IMR-90 (cell line): ENCODE results near the gene CD300LF. TPM values are rescaled to one million over a fixed set of nuclear protein-coding genes. Genes with fewer than 3 reads are reported as not detected.

ENCODE experiments used
- ATAC-seq: fragments of 200-7000 bp; cut with Tn5 transposase; 2 replicates; pipeline ENCODE4 v1.9.1; 2020; ENCODE audit warnings: low read depth, mild to moderate bottlenecking, moderate library complexity
- BruUV-seq: library from RNA; stranded (reverse); fragments of 400-500 nt; replicated peaks from 2 replicates; lab custom pipeline; 2021; lab: Mats Ljungman, UMichigan
- CTCF ChIA-PET: fragments of 300-600 bp; formaldehyde crosslinking; extraction: SDS; loops from one replicate; lab custom pipeline; 2021; ENCODE audit warnings: antibody characterized with exemption; lab: Yijun Ruan, JAX
- POLR2A ChIA-PET: fragments of 300-600 bp; sonication (Branson Sonifier 250); formaldehyde crosslinking; loops from one replicate; lab custom pipeline; 2022; ENCODE audit warnings: antibody characterized with exemption; ENCODE audit not compliant: unreplicated experiment; lab: Charles Lee
- DNase-seq: peaks from one replicate; pipeline ENCODE4 v3.0.0; 2013
- H2AFZ ChIP-seq: replicated peaks from 2 replicates; pipeline ENCODE3; 2013; ENCODE audit warnings: low read length, mild to moderate bottlenecking; ENCODE audit not compliant: poor library complexity
- H2AK5ac ChIP-seq: 2 replicates; pipeline ENCODE4 v1.6.1; 2013; ENCODE audit warnings: low read depth, low read length, inconsistent platforms
- H2AK9ac ChIP-seq: replicated peaks from 2 replicates; pipeline ENCODE3; 2013; ENCODE audit warnings: mild to moderate bottlenecking, low read depth, low read length, moderate library complexity; ENCODE audit not compliant: poor library complexity
- H2BK120ac ChIP-seq: 2 replicates; pipeline ENCODE4 v1.6.1; 2013; ENCODE audit warnings: low read depth, low read length, inconsistent platforms
- H2BK15ac ChIP-seq: 3 replicates; pipeline ENCODE4 v1.6.1; 2013; ENCODE audit warnings: low read depth, low read length, inconsistent platforms
- H2BK20ac ChIP-seq: 2 replicates; pipeline ENCODE4 v1.6.1; 2013; ENCODE audit warnings: low read depth, mild to moderate bottlenecking, inconsistent platforms, low read length, moderate library complexity
- H2BK5ac ChIP-seq: 2 replicates; pipeline ENCODE4 v1.6.1; 2013; ENCODE audit warnings: mild to moderate bottlenecking, low read depth, low read length, inconsistent platforms; ENCODE audit not compliant: poor library complexity, severe bottlenecking
- H3K14ac ChIP-seq: replicated peaks from 2 replicates; pipeline ENCODE4 v1.6.1; 2013; ENCODE audit warnings: low read depth, low read length, inconsistent platforms
- H3K18ac ChIP-seq: 2 replicates; pipeline ENCODE4 v1.6.1; 2013; ENCODE audit warnings: low read depth, low read length, control low read depth
- H3K23ac ChIP-seq: 2 replicates; pipeline ENCODE4 v1.6.1; 2013; ENCODE audit warnings: low read depth, low read length, inconsistent platforms
- H3K27ac ChIP-seq: 2 replicates; pipeline ENCODE4 v1.5.1; 2013; ENCODE audit warnings: mild to moderate bottlenecking, control low read depth, low read length; ENCODE audit not compliant: insufficient read depth
- H3K27me3 ChIP-seq: 2 replicates; pipeline ENCODE4 v1.6.1; 2013; ENCODE audit warnings: low read length; ENCODE audit not compliant: control insufficient read depth, insufficient read depth
- H3K36me3 ChIP-seq: 2 replicates; pipeline ENCODE4 v1.6.1; 2013; ENCODE audit warnings: low read length, mixed read lengths; ENCODE audit not compliant: control insufficient read depth, insufficient read depth
- H3K4ac ChIP-seq: 2 replicates; pipeline ENCODE4 v1.6.1; 2013; ENCODE audit warnings: low read depth, low read length, inconsistent platforms
- H3K4me1 ChIP-seq: 2 replicates; pipeline ENCODE4 v1.6.1; 2013; ENCODE audit warnings: low read length, mixed read lengths; ENCODE audit not compliant: control insufficient read depth, insufficient read depth
- H3K4me2 ChIP-seq: 2 replicates; pipeline ENCODE4 v1.6.1; 2013; ENCODE audit warnings: low read depth, mild to moderate bottlenecking, control low read depth, low read length, moderate library complexity
- H3K4me3 ChIP-seq: 2 replicates; pipeline ENCODE4 v1.5.1; 2013; ENCODE audit warnings: low read depth, mild to moderate bottlenecking, control low read depth, low read length, moderate library complexity; ENCODE audit not compliant: insufficient read depth
- H3K56ac ChIP-seq: 2 replicates; pipeline ENCODE4 v1.6.1; 2013; ENCODE audit warnings: low read length, inconsistent platforms; ENCODE audit not compliant: insufficient read depth; ENCODE audit errors: extremely low read depth
- H3K79me1 ChIP-seq, 2 experiments: 2 replicates each; pipeline ENCODE4 v1.6.1; 2013; ENCODE audit warnings: low read length in 2 of 2, inconsistent platforms in 1 of 2, low read depth in 1 of 2
- H3K9ac ChIP-seq: 2 replicates; pipeline ENCODE4 v1.6.1; 2013; ENCODE audit warnings: low read depth, low read length, control low read depth
- H3K9me1 ChIP-seq: 2 replicates; pipeline ENCODE4 v1.6.1; 2013; ENCODE audit warnings: low read length, inconsistent platforms; ENCODE audit not compliant: insufficient read depth
- H3K9me3 ChIP-seq: 2 replicates; pipeline ENCODE4 v1.6.1; 2013; ENCODE audit warnings: low read length; ENCODE audit not compliant: control insufficient read depth, insufficient read depth
- H4K20me1 ChIP-seq: 2 replicates; pipeline ENCODE4 v1.6.1; 2013; ENCODE audit warnings: low read length, inconsistent platforms; ENCODE audit not compliant: insufficient read depth
- H4K5ac ChIP-seq: 2 replicates; pipeline ENCODE4 v1.6.1; 2013; ENCODE audit warnings: mild to moderate bottlenecking, low read depth, low read length, control low read depth
- H4K8ac ChIP-seq, 2 experiments: 2 replicates each; pipeline ENCODE4 v1.6.1; 2013; ENCODE audit warnings: low read depth in 2 of 2, low read length in 2 of 2, control low read depth in 1 of 2, inconsistent platforms in 1 of 2
- H4K91ac ChIP-seq: 2 replicates; pipeline ENCODE4 v1.6.1; 2013; ENCODE audit warnings: low read depth, low read length, inconsistent platforms; ENCODE audit not compliant: insufficient read depth
- CEBPB ChIP-seq: IDR thresholded peaks from 2 replicates; pipeline ENCODE4 v1.6.1; 2012; ENCODE audit warnings: low read depth, low read length, improper control_type of control experiment
- CHD1 ChIP-seq: IDR thresholded peaks from 2 replicates; pipeline ENCODE4 v1.6.1; 2012; ENCODE audit warnings: low read depth, low read length, improper control_type of control experiment
- CTCF ChIP-seq: conservative IDR thresholded peaks from 2 replicates; pipeline ENCODE4 v1.5.1; 2012; ENCODE audit warnings: mild to moderate bottlenecking, low read depth, low read length, improper control_type of control experiment
- ELK1 ChIP-seq: fragments of 150-350 bp; IDR thresholded peaks from 2 replicates; pipeline ENCODE4 v1.6.1; 2016; ENCODE audit warnings: low read depth, mild to moderate bottlenecking, low read length, moderate library complexity, borderline replicate concordance
- MAFK ChIP-seq: IDR thresholded peaks from 2 replicates; pipeline ENCODE4 v1.6.1; 2012; ENCODE audit warnings: low read depth, low read length, improper control_type of control experiment
- MAZ ChIP-seq: IDR thresholded peaks from 2 replicates; pipeline ENCODE4 v1.6.1; 2012; ENCODE audit warnings: low read depth, mild to moderate bottlenecking, low read length, improper control_type of control experiment, moderate library complexity, borderline replicate concordance
- MXI1 ChIP-seq: IDR thresholded peaks from 2 replicates; pipeline ENCODE4 v1.6.1; 2012; ENCODE audit warnings: low read depth, mild to moderate bottlenecking, low read length, moderate library complexity, borderline replicate concordance
- NFE2L2 ChIP-seq: fragments of 150-350 bp; IDR thresholded peaks from 2 replicates; pipeline ENCODE4 v1.6.1; 2016; ENCODE audit warnings: low read depth, mild to moderate bottlenecking, low read length
- POLR2A ChIP-seq: IDR thresholded peaks from 2 replicates; pipeline ENCODE4 v1.6.1; 2012; ENCODE audit warnings: mild to moderate bottlenecking, low read depth, low read length
- RAD21 ChIP-seq: IDR thresholded peaks from 2 replicates; pipeline ENCODE4 v1.6.1; 2012; ENCODE audit warnings: low read length, improper control_type of control experiment
- RCOR1 ChIP-seq: IDR thresholded peaks from 2 replicates; pipeline ENCODE4 v1.6.1; 2012; ENCODE audit warnings: mild to moderate bottlenecking, low read length, improper control_type of control experiment; ENCODE audit not compliant: insufficient replicate concordance
- RFX5 ChIP-seq: IDR thresholded peaks from 2 replicates; pipeline ENCODE4 v1.8.0; 2012; ENCODE audit warnings: low read depth, mild to moderate bottlenecking, low read length, moderate library complexity
- WGBS, 2 experiments: methylation state at CpG; one replicate each; pipeline versions ENCODE4 v1.1.5 to v1.1.7; 2013; ENCODE audit warnings: missing lambda C conversion rate in 2 of 2; ENCODE audit not compliant: insufficient read length in 1 of 2; ENCODE audit errors: extremely low coverage in 2 of 2; 5-methylcytosine and 5-hydroxymethylcytosine counted together
- dilution Hi-C: fragments of 300-500 bp; cut with HindIII; formaldehyde crosslinking; loops from one replicate; pipeline ENCODE4 v1.14.3; 2018; ENCODE audit warnings: low sequenced_read_pairs; ENCODE audit not compliant: unreplicated experiment
- in situ Hi-C: fragments of 300-500 bp; cut with MboI; formaldehyde crosslinking; loops from 3 replicates; pipeline ENCODE4 v1.14.3; 2019; ENCODE audit warnings: low sequenced_read_pairs, inconsistent platforms, mixed read lengths
- intact Hi-C: fragments of 100-400 bp; cut with micrococcal nuclease; formaldehyde crosslinking; loops from 2 replicates; pipeline ENCODE4 v1.10.0; 2022
- polyA plus RNA-seq, 3 experiments: library from polyadenylated mRNA; depleted of rRNA; stranded (reverse); fragments of >200 nt; gene quantifications; 2 replicates each; pipeline ENCODE4 v1.2.3, GENCODE V29; 2012; ENCODE audit warnings: low replicate concordance in 1 of 3
- total RNA-seq: library from RNA; depleted of rRNA; stranded (reverse); fragments of >200 nt; gene quantifications from 2 replicates; pipeline ENCODE4 v1.2.3, GENCODE V29; 2012
- TF ChIP-seq, protein P1 (sequence below): fragments of 150-350 bp; IDR thresholded peaks from 2 replicates; pipeline ENCODE4 v1.6.1; 2017; ENCODE audit warnings: mild to moderate bottlenecking, antibody characterized with exemption, low read length, low read depth

CD300LF gene
- total and polyA plus RNA-seq, 2 of the 4 experiments (the other 2 are of a cell fraction): not detected

DNA sequence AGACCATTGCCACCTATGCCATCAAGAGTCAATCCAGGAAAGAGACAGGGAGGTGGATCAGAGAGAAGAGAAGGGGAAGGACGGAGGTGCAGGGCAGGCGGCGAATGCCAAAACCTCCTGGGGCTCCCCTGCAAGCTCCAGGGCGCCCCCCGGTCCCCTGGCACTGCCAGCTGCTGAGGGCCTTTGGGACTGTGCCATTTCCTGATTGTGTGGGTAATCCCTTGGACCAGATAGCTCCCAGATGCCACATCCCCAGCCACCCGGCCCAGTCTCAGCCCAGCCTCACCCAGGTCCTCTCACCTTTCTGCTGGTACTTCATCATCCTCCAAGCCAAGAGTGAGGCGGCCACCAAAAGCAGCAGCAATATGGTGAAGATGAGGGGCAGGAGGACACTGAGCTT, 14.7 kb downstream of the CD300LF start:
- dilution Hi-C loops: no loop called here
- Histone ChIP-seq H3K4me3 (no peak overlapping the region), H3K23ac (no peak overlapping the region), H2BK20ac (no peak overlapping the region), H4K20me1 (no peaks in the 10 kb centered on the region; the same call in 1 of the 2 replicates), H3K4ac (no peak overlapping the region), H4K5ac (no peak overlapping the region), H3K27me3 (no peaks in the 10 kb centered on the region), H3K14ac (no peak overlapping the region), H2AK9ac (no peak overlapping the region), H4K8ac (no peak overlapping the region), H3K36me3 (no peaks in the 10 kb centered on the region), H2BK120ac (no peak overlapping the region), H3K56ac (no peak overlapping the region), H2BK15ac (no peak overlapping the region), H2AK5ac (no peak overlapping the region), H2BK5ac (no peak overlapping the region), H3K4me2 (no peak overlapping the region), H2AFZ (no peak overlapping the region), H4K91ac (no peak overlapping the region), H3K18ac (no peak overlapping the region), H3K4me1 (no peaks in the 10 kb centered on the region), H3K27ac (no peak overlapping the region), H3K9me1 (no peaks in the 10 kb centered on the region; the same call in 1 of the 2 replicates), H3K9me3 (no peaks in the 10 kb centered on the region), H3K9ac (no peak overlapping the region), H3K79me1 (no peaks in the 10 kb centered on the region)
- POLR2A ChIA-PET: no interaction called here
- BruUV-seq: no TSS peak
- in situ Hi-C loops: no loop called here
- 50% methylated on average over 2 of the region's 7 CpGs; no CpG with 5 or more reads in 1 of the 2 experiments for whole genome bisulfite sequencing, 2 experiments
- ATAC-seq: no peak
- CTCF ChIA-PET: no interaction called here
- TF ChIP-seq RAD21: no peak
- no peak for TF ChIP-seq POLR2A
- TF ChIP-seq MAZ: no peak
- TF ChIP-seq ELK1: no peak
- TF ChIP-seq CEBPB: no peak
- no peak for TF ChIP-seq MAFK
- TF ChIP-seq RCOR1: no peak
- no peak for TF ChIP-seq MXI1
- TF ChIP-seq RFX5: no peak
- TF ChIP-seq, protein P1, sequence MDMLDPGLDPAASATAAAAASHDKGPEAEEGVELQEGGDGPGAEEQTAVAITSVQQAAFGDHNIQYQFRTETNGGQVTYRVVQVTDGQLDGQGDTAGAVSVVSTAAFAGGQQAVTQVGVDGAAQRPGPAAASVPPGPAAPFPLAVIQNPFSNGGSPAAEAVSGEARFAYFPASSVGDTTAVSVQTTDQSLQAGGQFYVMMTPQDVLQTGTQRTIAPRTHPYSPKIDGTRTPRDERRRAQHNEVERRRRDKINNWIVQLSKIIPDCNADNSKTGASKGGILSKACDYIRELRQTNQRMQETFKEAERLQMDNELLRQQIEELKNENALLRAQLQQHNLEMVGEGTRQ: no peak
- no peak for TF ChIP-seq CTCF
- TF ChIP-seq CHD1: no peak
- TF ChIP-seq NFE2L2: no peak
- DNase-seq: no peak
- intact Hi-C loops: no loop called here
